Measurements from ENCODE around the gene GABARAP. TPM values are rescaled to one million over a fixed set of nuclear protein-coding genes. Genes with fewer than 3 reads are reported as not detected.

GABARAP gene
- total and polyA plus RNA-seq, 2 of the 13 experiments (the other 11 are each of a cell fraction or from before 2014, with no cell fraction given): 161 to 310 TPM

DNA sequence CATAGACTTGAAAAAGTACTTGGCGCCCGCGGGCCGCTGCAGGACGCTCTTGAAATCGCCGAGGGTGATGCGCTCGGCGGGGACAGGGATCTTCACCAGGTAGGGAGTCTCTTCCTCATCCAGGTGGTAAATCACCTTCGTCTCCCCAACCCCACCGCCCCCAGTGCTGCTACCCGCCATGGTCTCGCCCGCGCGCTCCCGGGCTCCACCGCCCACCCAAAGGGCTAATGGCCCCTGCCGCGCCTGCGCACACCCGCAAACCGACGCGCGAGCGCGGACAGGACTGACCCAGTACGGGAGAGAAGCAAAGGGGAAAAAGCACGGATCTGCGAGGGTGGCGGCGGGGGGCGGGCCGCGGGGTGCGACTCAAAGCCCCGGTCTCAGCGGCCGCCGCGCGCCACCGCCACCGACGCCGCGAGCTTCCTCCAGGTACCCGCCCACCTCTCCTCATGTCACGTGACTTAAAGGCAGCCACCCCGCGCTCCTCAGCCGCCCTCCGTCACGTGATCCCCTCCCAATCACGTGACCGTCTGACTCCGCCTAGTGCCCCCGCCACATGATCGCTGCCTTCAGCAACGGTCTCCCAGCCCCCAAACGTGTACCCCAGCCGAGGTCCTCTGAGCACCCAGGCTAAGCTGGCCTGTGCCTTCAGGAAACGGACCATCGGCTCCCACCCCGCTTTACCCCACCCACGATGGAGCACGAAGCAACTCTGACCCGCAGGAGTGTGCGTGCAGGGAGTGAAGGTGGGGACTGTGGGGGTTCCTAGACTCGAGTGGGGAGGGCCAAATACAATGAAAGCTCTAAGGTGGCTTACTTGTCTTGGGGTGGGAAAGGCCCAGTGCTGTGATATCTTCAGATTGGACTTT lies 7.9 kb downstream of the GABARAP start, which contains the start of gene DVL2 (continued):
- TF ChIP-seq SETDB1 (CRISPR knock-in tag; IDR thresholded peaks at IDR 0.05; ENCODE audit: borderline replicate concordance) (no peak), SMAD1 (CRISPR knock-in tag; IDR thresholded peaks at IDR 0.05; ENCODE audit: borderline replicate concordance, low read depth) (0 out of 2 replicates have a peak, but pooled peaks have one; percentile 45), PAX8 (CRISPR knock-in tag; IDR thresholded peaks at IDR 0.05; ENCODE audit: borderline replicate concordance) (0 out of 2 replicates have a peak, but pooled peaks have one; percentile 8), NFIB (CRISPR knock-in tag; IDR thresholded peaks at IDR 0.05; ENCODE audit: borderline replicate concordance) (no peak), SKI (IDR thresholded peaks at IDR 0.05; ENCODE audit: partially characterized antibody) (peak; percentile 77), ZSCAN12 (CRISPR knock-in tag; IDR thresholded peaks at IDR 0.05) (no peak), ESRRA (CRISPR knock-in tag; IDR thresholded peaks at IDR 0.05; ENCODE audit: low read depth) (no peak), ELF4 (CRISPR knock-in tag; IDR thresholded peaks at IDR 0.05; ENCODE audit: borderline replicate concordance) (no peak; the same call in 1 of the 2 replicates), MTA3 (CRISPR knock-in tag; IDR thresholded peaks at IDR 0.05) (no peak)
- TF ChIP-seq, protein P1, sequence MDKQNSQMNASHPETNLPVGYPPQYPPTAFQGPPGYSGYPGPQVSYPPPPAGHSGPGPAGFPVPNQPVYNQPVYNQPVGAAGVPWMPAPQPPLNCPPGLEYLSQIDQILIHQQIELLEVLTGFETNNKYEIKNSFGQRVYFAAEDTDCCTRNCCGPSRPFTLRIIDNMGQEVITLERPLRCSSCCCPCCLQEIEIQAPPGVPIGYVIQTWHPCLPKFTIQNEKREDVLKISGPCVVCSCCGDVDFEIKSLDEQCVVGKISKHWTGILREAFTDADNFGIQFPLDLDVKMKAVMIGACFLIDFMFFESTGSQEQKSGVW (CRISPR knock-in tag; IDR thresholded peaks at IDR 0.05; ENCODE audit: borderline replicate concordance): no peak
- TF ChIP-seq, protein P2, sequence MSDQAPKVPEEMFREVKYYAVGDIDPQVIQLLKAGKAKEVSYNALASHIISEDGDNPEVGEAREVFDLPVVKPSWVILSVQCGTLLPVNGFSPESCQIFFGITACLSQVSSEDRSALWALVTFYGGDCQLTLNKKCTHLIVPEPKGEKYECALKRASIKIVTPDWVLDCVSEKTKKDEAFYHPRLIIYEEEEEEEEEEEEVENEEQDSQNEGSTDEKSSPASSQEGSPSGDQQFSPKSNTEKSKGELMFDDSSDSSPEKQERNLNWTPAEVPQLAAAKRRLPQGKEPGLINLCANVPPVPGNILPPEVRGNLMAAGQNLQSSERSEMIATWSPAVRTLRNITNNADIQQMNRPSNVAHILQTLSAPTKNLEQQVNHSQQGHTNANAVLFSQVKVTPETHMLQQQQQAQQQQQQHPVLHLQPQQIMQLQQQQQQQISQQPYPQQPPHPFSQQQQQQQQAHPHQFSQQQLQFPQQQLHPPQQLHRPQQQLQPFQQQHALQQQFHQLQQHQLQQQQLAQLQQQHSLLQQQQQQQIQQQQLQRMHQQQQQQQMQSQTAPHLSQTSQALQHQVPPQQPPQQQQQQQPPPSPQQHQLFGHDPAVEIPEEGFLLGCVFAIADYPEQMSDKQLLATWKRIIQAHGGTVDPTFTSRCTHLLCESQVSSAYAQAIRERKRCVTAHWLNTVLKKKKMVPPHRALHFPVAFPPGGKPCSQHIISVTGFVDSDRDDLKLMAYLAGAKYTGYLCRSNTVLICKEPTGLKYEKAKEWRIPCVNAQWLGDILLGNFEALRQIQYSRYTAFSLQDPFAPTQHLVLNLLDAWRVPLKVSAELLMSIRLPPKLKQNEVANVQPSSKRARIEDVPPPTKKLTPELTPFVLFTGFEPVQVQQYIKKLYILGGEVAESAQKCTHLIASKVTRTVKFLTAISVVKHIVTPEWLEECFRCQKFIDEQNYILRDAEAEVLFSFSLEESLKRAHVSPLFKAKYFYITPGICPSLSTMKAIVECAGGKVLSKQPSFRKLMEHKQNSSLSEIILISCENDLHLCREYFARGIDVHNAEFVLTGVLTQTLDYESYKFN (CRISPR knock-in tag; conservative IDR thresholded peaks at IDR 0.05): no peak; the same call in 1 of the 2 replicates
- TF ChIP-seq, protein P3, sequence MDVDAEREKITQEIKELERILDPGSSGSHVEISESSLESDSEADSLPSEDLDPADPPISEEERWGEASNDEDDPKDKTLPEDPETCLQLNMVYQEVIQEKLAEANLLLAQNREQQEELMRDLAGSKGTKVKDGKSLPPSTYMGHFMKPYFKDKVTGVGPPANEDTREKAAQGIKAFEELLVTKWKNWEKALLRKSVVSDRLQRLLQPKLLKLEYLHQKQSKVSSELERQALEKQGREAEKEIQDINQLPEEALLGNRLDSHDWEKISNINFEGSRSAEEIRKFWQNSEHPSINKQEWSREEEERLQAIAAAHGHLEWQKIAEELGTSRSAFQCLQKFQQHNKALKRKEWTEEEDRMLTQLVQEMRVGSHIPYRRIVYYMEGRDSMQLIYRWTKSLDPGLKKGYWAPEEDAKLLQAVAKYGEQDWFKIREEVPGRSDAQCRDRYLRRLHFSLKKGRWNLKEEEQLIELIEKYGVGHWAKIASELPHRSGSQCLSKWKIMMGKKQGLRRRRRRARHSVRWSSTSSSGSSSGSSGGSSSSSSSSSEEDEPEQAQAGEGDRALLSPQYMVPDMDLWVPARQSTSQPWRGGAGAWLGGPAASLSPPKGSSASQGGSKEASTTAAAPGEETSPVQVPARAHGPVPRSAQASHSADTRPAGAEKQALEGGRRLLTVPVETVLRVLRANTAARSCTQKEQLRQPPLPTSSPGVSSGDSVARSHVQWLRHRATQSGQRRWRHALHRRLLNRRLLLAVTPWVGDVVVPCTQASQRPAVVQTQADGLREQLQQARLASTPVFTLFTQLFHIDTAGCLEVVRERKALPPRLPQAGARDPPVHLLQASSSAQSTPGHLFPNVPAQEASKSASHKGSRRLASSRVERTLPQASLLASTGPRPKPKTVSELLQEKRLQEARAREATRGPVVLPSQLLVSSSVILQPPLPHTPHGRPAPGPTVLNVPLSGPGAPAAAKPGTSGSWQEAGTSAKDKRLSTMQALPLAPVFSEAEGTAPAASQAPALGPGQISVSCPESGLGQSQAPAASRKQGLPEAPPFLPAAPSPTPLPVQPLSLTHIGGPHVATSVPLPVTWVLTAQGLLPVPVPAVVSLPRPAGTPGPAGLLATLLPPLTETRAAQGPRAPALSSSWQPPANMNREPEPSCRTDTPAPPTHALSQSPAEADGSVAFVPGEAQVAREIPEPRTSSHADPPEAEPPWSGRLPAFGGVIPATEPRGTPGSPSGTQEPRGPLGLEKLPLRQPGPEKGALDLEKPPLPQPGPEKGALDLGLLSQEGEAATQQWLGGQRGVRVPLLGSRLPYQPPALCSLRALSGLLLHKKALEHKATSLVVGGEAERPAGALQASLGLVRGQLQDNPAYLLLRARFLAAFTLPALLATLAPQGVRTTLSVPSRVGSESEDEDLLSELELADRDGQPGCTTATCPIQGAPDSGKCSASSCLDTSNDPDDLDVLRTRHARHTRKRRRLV (CRISPR knock-in tag; IDR thresholded peaks at IDR 0.05): no peak
- TF ChIP-seq, protein P4, sequence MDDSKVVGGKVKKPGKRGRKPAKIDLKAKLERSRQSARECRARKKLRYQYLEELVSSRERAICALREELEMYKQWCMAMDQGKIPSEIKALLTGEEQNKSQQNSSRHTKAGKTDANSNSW (CRISPR knock-in tag; IDR thresholded peaks at IDR 0.05; ENCODE audit: borderline replicate concordance): peak; percentile 66; the same call in 1 of the 2 replicates
- TF ChIP-seq, protein P5, sequence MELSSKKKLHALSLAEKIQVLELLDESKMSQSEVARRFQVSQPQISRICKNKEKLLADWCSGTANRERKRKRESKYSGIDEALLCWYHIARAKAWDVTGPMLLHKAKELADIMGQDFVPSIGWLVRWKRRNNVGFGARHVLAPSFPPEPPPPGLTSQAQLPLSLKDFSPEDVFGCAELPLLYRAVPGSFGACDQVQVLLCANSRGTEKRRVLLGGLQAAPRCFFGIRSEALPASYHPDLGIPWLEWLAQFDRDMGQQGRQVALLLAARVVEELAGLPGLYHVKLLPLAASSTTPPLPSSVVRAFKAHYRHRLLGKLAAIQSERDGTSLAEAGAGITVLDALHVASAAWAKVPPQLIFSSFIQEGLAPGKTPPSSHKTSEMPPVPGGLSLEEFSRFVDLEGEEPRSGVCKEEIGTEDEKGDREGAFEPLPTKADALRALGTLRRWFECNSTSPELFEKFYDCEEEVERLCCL (CRISPR knock-in tag; IDR thresholded peaks at IDR 0.05; ENCODE audit: borderline replicate concordance): no peak
